GM12873 (cell line): Measurements from ENCODE around the gene GALNT14.

Experiments used
- CTCF ChIP-seq: IDR thresholded peaks from 2 replicates; pipeline ENCODE4 v1.5.1; 2012; ENCODE audit warnings: low read depth, mild to moderate bottlenecking, moderate library complexity, low read length, control low read depth; ENCODE audit not compliant: insufficient read depth; ENCODE audit errors: missing control alignments

The GALNT14 gene

GRCh38 chr2:30883184-30883583 is 255.1 kb downstream of the GALNT14 start:
- no peak for TF ChIP-seq CTCF

- TF ChIP-seq CTCF = no peak
These were observed 257.7 kb downstream of the GALNT14 start for GRCh38 chr2:30880516-30880915.

DNA sequence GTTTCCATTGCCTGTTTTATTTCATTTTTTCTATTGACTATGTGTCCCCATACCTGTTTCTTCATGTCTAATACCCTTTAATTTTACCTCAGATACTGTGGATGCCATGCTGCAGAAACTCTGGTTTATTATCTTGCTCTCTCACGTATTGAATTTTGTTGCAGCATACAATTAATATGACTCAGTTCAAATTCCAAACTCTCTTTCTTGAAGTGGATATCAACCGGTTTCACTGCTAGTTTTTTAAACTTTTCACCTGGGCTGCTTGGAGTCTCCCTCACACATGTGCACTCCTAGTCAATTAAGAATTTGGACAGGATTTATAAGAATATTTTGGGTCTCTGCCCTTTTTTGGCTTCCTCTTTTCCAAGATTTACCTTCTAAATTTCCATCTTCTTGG is 260.4 kb downstream of the GALNT14 start:
- TF ChIP-seq CTCF = no peak

- TF ChIP-seq CTCF = no peak
These were observed 265.4 kb downstream of the GALNT14 start for GRCh38 chr2:30872797-30873196.

GRCh38 chr2:30871980-30872789 is 266.1 kb downstream of the GALNT14 start:
- no peak for TF ChIP-seq CTCF

GRCh38 chr2:30871440-30871839 is 266.8 kb downstream of the GALNT14 start:
- TF ChIP-seq CTCF = no peak

DNA sequence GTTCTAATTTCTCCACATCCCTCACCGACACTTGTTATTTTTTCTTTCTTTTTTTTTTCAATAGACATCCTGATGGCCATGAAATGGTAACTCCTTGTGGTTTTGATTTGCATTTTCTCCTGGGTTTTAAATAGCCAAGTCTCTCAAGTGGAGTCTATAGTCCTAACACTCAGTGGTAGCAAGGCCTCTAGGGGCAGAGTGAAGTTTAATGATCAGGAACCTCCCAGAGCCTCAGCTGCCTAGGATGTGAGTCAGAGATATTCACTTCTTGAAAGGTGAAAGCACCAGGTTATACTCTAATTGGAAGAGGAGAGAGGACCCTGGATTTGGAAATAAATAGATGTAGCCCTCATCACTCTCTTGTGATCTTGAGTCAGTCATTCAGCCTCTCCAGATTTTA is 268.3 kb downstream of the GALNT14 start:
- no peak for TF ChIP-seq CTCF
